ENCODE results near the gene CCT7. TPM values are rescaled to one million over a fixed set of nuclear protein-coding genes. Genes with fewer than 3 reads are reported as not detected.

The CCT7 gene
- total and polyA plus RNA-seq, 10 of the 15 experiments (the other 5 are each of a cell fraction or from before 2014, with no cell fraction given): 206 to 598 (median 486) TPM

DNA sequence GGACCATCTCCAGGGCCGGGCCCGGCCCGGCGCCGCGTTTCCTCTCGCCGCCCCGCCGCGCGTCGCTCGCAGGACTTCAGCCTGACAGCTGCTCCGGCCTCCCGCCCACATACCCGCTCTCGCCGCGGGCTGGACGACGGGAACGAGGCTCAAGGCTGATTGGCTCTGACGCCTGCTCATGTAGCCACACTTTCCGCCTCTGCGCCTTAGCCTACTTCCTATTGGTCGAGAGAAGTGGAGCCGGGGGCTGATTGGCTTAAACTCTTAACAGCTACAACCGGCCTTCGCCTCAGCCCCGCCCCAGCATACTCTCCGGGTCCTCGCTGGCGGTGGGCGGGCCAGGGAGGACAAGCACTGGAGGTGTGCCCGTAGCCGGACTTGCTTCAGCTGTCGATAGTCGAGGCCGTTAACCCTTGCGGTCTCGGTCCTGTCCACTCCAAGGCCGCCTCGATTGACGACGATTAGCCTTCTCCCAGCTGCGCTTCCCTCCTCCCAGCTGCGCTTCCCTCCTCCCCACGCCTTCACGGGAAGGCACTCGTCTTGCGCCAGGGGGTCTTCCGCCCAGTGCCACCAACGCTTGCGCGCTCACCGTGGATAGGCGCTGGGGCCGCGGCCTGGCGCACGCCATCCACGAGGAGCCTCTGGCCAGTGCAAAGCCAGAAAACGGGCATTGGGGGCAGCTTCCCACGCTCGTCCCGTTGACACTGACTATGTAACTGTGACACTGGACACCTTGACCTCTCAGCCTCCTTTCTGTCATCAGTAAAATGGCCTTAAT, 765 bp upstream of the CCT7 start, which contains the start of gene PRADC1 (continued):
- TF ChIP-seq RB1 (IDR thresholded peaks at IDR 0.05; ENCODE audit: borderline replicate concordance): peak; percentile 7
- TF ChIP-seq KLF5 (IDR thresholded peaks at IDR 0.05; ENCODE audit: partially characterized antibody): peak; percentile 84
- TF ChIP-seq STAT1 (conservative IDR thresholded peaks at IDR 0.05): no peak
- no peak for TF ChIP-seq SIX5 (IDR thresholded peaks at IDR 0.05; ENCODE audit: low read depth, low read length, severe bottlenecking)
- TF ChIP-seq TCF12 (IDR thresholded peaks at IDR 0.05; ENCODE audit: low read depth, low read length): 0 out of 2 replicates have a peak, but pooled peaks have one; percentile 13
- TF ChIP-seq TAF1 (IDR thresholded peaks at IDR 0.05; ENCODE audit: borderline replicate concordance, low read depth, low read length): peak; percentile 30; the same call in 1 of the 2 replicates
- TF ChIP-seq, protein P1, sequence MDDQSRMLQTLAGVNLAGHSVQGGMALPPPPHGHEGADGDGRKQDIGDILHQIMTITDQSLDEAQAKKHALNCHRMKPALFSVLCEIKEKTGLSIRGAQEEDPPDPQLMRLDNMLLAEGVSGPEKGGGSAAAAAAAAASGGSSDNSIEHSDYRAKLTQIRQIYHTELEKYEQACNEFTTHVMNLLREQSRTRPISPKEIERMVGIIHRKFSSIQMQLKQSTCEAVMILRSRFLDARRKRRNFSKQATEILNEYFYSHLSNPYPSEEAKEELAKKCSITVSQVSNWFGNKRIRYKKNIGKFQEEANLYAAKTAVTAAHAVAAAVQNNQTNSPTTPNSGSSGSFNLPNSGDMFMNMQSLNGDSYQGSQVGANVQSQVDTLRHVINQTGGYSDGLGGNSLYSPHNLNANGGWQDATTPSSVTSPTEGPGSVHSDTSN (IDR thresholded peaks at IDR 0.05; ENCODE audit: insufficient replicate concordance, low read depth, low read length): peak; percentile 96
- TF ChIP-seq NFYB (IDR thresholded peaks at IDR 0.05; ENCODE audit: insufficient read depth, low read depth, low read length): peak; percentile 93
- peak; percentile 90 for TF ChIP-seq HDGF (IDR thresholded peaks at IDR 0.05)
- TF ChIP-seq, protein P2, sequence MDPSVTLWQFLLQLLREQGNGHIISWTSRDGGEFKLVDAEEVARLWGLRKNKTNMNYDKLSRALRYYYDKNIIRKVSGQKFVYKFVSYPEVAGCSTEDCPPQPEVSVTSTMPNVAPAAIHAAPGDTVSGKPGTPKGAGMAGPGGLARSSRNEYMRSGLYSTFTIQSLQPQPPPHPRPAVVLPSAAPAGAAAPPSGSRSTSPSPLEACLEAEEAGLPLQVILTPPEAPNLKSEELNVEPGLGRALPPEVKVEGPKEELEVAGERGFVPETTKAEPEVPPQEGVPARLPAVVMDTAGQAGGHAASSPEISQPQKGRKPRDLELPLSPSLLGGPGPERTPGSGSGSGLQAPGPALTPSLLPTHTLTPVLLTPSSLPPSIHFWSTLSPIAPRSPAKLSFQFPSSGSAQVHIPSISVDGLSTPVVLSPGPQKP (IDR thresholded peaks at IDR 0.05; ENCODE audit: low read depth, low read length): no peak
- TF ChIP-seq SMAD1 (IDR thresholded peaks at IDR 0.05; ENCODE audit: low read depth, partially characterized antibody): no peak
- TF ChIP-seq, protein P3, sequence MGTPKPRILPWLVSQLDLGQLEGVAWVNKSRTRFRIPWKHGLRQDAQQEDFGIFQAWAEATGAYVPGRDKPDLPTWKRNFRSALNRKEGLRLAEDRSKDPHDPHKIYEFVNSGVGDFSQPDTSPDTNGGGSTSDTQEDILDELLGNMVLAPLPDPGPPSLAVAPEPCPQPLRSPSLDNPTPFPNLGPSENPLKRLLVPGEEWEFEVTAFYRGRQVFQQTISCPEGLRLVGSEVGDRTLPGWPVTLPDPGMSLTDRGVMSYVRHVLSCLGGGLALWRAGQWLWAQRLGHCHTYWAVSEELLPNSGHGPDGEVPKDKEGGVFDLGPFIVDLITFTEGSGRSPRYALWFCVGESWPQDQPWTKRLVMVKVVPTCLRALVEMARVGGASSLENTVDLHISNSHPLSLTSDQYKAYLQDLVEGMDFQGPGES (IDR thresholded peaks at IDR 0.05): peak; percentile 96
- no peak for TF ChIP-seq RUNX3 (IDR thresholded peaks at IDR 0.05; ENCODE audit: low read length)
- TF ChIP-seq, protein P4, sequence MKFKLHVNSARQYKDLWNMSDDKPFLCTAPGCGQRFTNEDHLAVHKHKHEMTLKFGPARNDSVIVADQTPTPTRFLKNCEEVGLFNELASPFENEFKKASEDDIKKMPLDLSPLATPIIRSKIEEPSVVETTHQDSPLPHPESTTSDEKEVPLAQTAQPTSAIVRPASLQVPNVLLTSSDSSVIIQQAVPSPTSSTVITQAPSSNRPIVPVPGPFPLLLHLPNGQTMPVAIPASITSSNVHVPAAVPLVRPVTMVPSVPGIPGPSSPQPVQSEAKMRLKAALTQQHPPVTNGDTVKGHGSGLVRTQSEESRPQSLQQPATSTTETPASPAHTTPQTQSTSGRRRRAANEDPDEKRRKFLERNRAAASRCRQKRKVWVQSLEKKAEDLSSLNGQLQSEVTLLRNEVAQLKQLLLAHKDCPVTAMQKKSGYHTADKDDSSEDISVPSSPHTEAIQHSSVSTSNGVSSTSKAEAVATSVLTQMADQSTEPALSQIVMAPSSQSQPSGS (IDR thresholded peaks at IDR 0.05; ENCODE audit: low read length): no peak
- peak; percentile 96 for TF ChIP-seq CHD2 (IDR thresholded peaks at IDR 0.05; ENCODE audit: borderline replicate concordance, low read depth, low read length)
- TF ChIP-seq ZNF274 (IDR thresholded peaks at IDR 0.05; ENCODE audit: insufficient read depth, insufficient read length): no peak
- peak; percentile 83 for TF ChIP-seq RFX5 (IDR thresholded peaks at IDR 0.05; ENCODE audit: low read depth, low read length)
- TF ChIP-seq, protein P5, sequence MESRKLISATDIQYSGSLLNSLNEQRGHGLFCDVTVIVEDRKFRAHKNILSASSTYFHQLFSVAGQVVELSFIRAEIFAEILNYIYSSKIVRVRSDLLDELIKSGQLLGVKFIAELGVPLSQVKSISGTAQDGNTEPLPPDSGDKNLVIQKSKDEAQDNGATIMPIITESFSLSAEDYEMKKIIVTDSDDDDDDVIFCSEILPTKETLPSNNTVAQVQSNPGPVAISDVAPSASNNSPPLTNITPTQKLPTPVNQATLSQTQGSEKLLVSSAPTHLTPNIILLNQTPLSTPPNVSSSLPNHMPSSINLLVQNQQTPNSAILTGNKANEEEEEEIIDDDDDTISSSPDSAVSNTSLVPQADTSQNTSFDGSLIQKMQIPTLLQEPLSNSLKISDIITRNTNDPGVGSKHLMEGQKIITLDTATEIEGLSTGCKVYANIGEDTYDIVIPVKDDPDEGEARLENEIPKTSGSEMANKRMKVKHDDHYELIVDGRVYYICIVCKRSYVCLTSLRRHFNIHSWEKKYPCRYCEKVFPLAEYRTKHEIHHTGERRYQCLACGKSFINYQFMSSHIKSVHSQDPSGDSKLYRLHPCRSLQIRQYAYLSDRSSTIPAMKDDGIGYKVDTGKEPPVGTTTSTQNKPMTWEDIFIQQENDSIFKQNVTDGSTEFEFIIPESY (IDR thresholded peaks at IDR 0.05): no peak
